Lung (tissue), 12 donors: ENCODE results near the gene DNAJC9. TPM values are rescaled to one million over a fixed set of nuclear protein-coding genes. Genes with fewer than 3 reads are reported as not detected.

Experiments
- ATAC-seq: fragments of 200-7000 bp; cut with Tn5 transposase; one replicate; pipeline ENCODE4 v1.9.1; 2020; ENCODE audit warnings: moderate number of reproducible peaks; ENCODE audit not compliant: insufficient read depth, low FRiP score
- DNase-seq, 3 donors: peaks; one replicate each; pipeline ENCODE4 v3.0.0-alpha.2; 2013 to 2017
- H3K27ac ChIP-seq, 2 donors: one replicate each; pipeline ENCODE4 v1.5.1; 2013; ENCODE audit warnings: mild to moderate bottlenecking in 2 of 2, moderate library complexity in 2 of 2, control low read depth in 1 of 2, inconsistent platforms in 1 of 2, low read depth in 1 of 2, low read length in 1 of 2
- H3K27me3 ChIP-seq, 3 donors: one replicate each; pipeline ENCODE4 v1.5.1; 2013; ENCODE audit warnings: low read length in 2 of 3; ENCODE audit not compliant: control insufficient read depth in 3 of 3, insufficient read depth in 3 of 3
- H3K36me3 ChIP-seq, 4 donors: one replicate each; pipeline ENCODE4 v1.5.1; 2013; ENCODE audit warnings: low read length in 4 of 4, mild to moderate bottlenecking in 1 of 4, moderate library complexity in 1 of 4; ENCODE audit not compliant: control insufficient read depth in 4 of 4, insufficient read depth in 4 of 4
- H3K4me1 ChIP-seq, 5 donors: one replicate each; pipeline ENCODE4 v1.5.1; 2013; ENCODE audit warnings: low read length in 5 of 5, mild to moderate bottlenecking in 2 of 5, moderate library complexity in 1 of 5; ENCODE audit not compliant: control insufficient read depth in 5 of 5, insufficient read depth in 5 of 5
- H3K4me3 ChIP-seq: one replicate; pipeline ENCODE4 v1.5.1; 2013; ENCODE audit warnings: mild to moderate bottlenecking, control low read depth, moderate library complexity
- H3K9ac ChIP-seq, 2 donors: one replicate each; pipeline ENCODE4 v1.5.1; 2013; ENCODE audit warnings: low read length in 2 of 2, control low read depth in 1 of 2; ENCODE audit not compliant: insufficient read depth in 1 of 2
- H3K9me3 ChIP-seq, 4 donors: one replicate each; pipeline ENCODE4 v1.5.1; 2013; ENCODE audit warnings: low read length in 3 of 4, mild to moderate bottlenecking in 1 of 4, moderate library complexity in 1 of 4; ENCODE audit not compliant: control insufficient read depth in 4 of 4, insufficient read depth in 3 of 4
- CTCF ChIP-seq: IDR thresholded peaks from 2 replicates; pipeline ENCODE4 v1.5.1; 2012; ENCODE audit warnings: mild to moderate bottlenecking; ENCODE audit errors: control extremely low read depth, extremely low read depth
- WGBS, 2 donors: extraction: QIAGEN DNeasy Blood & Tissue Kit; methylation state at CpG; one replicate each; pipeline ENCODE4 v1.1.7; 2013; 5-methylcytosine and 5-hydroxymethylcytosine counted together
- polyA plus RNA-seq, 2 donors: library from polyadenylated mRNA; stranded (reverse); fragments of 200-250 nt; gene quantifications; one replicate each; pipeline ENCODE4 v1.2.1, GENCODE V29; 2013
- total RNA-seq, 2 donors: library from RNA; depleted of rRNA in 1 of 2; stranded (reverse); fragments of >200 nt in 1 of 2; gene quantifications; one replicate each; pipeline ENCODE4 v1.2.1, GENCODE V29; 2014 to 2021
- donor health status: control.
- donor health status: control.
- donor health status: Bipolar disorder and iron deficiency.
- donor health status: healthy.
- donor health status: DM: yes; HTN: yes; CAD: no.

Gene DNAJC9
- total and polyA plus RNA-seq, 4 donors: 7.5 to 21.0 (median 11.5) TPM

- H3K4me3 ChIP-seq: no peak overlapping the region
Measured at GRCh38 chr10:73248259-73248724, 1.2 kb upstream of the DNAJC9 start.

GRCh38 chr10:73247509-73248258, 629 bp upstream of the DNAJC9 start:
- H3K9me3 ChIP-seq: no peaks in the 10 kb centered on the region
- 40 to 49% methylated on average over 4 of the region's 4 CpGs for WGBS, 2 donors
- TF ChIP-seq CTCF: no peak
- peak overlapping the region; percentile 83 to 97 for H3K27ac ChIP-seq
- H3K36me3 ChIP-seq: peaks cover 2 to 26% (median 11%) of the 10 kb centered on the region in 4 donors
- DNase-seq: peak in 1 of 3 donors; percentile 12
- no peaks in the 10 kb centered on the region for H3K27me3 ChIP-seq
- peak overlapping the region; percentile 17 to 89 for H3K9ac ChIP-seq
- H3K4me1 ChIP-seq: peaks cover 3 to 38% (median 7%) of the 10 kb centered on the region in 5 donors
- ATAC-seq: no peak
- peak overlapping the region; percentile 100 for H3K4me3 ChIP-seq

More at GRCh38 chr10:73248259-73248724, 1.2 kb upstream of the DNAJC9 start:
- peaks cover 2 to 21% (median 11%) of the 10 kb centered on the region in 4 donors for H3K36me3 ChIP-seq
- no peak overlapping the region for H3K9ac ChIP-seq
- ATAC-seq (no peak), DNase-seq (no peak)
- H3K27ac ChIP-seq: no peak overlapping the region
- 82 to 85% methylated on average over 5 of the region's 5 CpGs for WGBS, 2 donors
- no peaks in the 10 kb centered on the region for H3K9me3 ChIP-seq
- TF ChIP-seq CTCF: no peak
- peaks cover 4 to 41% (median 7%) of the 10 kb centered on the region in 5 donors for H3K4me1 ChIP-seq
- H3K27me3 ChIP-seq: no peaks in the 10 kb centered on the region

GRCh38 chr10:73246322-73246645, 771 bp downstream of the DNAJC9 start:
- peak overlapping the region; percentile 71 to 83 for H3K9ac ChIP-seq
- H3K36me3 ChIP-seq: peaks cover 9 to 33% (median 12%) of the 10 kb centered on the region in 4 donors
- ATAC-seq (no peak), DNase-seq (no peak)
- 4 to 5% methylated on average over 8 of the region's 8 CpGs for WGBS, 2 donors
- TF ChIP-seq CTCF: no peak
- H3K9me3 ChIP-seq: no peaks in the 10 kb centered on the region
- no peak overlapping the region for H3K4me3 ChIP-seq
- H3K27me3 ChIP-seq: no peaks in the 10 kb centered on the region
- peaks cover 0 to 32% (median 4%) of the 10 kb centered on the region in 5 donors for H3K4me1 ChIP-seq
- no peak overlapping the region for H3K27ac ChIP-seq
